Stimulated activated CD4-positive, alpha-beta T cell treated with anti-CD3 and anti-CD28 coated beads, Interleukin-12 subunit alpha, Interleukin-12 subunit beta, amount 100 ng/mL, for 24 hours (primary cell): ENCODE results near the gene UCK2.

ENCODE experiments used
- DNase-seq, 2 experiments: peaks; one replicate each; pipeline ENCODE4 v3.0.0-alpha.2; 2020; ENCODE audit warnings: low read depth in 2 of 2

The UCK2 gene

GRCh38 chr1:165879946-165880345 lies 52.5 kb downstream of the UCK2 start:
- no peak for DNase-seq

GRCh38 chr1:165880993-165881392 lies 53.6 kb downstream of the UCK2 start:
- DNase-seq: no peak

DNA sequence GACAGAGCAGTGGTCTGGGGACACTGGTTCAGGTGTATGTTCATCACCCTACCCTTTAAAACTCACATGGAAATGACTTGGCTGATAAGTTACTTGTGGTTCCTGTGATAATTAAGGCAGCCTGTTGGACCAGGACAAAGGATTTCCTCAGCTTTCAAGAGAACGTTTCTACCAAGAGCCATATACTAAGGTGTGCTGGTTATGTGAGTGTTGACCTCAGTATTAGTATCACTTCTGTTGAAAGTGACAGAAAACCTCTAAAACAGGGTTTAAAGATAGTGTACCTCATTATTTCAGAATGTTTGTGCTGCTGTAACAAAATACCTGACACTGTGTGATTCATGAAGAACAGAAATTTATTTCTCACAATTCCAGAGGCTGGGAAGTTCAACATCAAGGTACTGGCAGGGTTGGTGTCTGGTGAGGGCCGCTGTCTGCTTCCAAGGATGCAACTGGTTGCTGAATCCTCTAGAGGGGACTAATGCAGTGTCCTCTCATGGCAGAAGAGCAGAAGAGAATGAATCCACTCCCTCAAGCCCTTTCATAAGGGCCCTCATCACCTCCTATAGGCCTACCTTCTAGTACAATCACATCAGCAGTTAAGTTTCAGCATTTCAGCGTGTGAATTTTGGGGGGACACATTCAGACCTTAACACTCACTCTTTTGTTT lies 54.9 kb downstream of the UCK2 start:
- no peak for DNase-seq

DNA sequence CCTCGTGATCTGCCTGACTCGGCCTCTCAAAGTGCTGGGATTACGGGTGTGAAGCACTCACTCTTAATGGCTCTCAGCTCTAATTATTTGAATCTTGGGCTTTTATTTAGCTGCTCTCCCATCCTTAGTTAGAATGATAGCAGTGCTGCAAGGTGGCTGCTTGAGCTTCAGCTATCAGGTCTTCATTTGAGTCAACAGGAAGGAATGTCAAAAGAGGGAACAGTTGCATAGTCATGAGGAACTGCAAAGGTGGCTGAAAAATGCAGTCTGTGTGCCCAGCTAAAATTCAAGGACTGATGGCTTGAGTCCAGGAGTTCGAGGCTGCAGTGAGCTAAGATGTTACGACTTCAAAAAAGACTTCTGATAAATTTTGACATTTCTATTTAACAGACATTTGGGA lies 55.6 kb downstream of the UCK2 start:
- DNase-seq: no peak

DNA sequence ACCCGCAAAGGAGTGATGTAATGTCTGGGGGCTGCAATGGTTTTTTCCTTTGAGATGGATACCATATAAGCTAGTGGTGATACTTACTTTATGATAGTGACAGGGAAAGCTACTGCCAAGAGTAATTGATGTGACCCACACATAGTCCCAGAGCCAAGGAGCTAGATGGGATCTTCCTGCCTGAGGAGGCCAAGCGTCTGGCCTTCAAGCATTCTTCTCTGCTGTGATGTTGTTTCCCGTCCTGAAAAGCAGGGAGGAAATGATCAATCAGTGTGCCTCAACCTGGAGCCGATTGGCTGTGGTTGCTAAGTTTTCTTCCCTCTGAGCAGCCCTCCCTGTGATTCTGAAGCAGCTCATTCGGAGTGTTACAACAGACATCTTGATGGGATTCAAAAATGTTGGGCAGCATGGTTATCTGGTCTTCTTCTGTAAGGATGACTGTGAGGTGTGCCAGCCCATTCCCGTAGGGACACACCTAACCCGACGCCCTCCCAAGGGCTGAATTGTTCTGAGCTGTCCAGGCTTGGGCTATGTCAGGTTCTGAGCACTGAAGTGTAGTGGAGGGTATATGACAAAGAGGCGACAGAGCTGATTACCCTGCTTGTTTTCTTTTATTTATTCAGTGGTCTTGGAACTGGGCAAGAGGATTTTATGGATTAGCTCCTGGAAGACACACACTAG lies 56.7 kb downstream of the UCK2 start:
- no peak for DNase-seq

- DNase-seq: no peak
Measured at GRCh38 chr1:165884690-165885304, 57.4 kb downstream of the UCK2 start.

DNA sequence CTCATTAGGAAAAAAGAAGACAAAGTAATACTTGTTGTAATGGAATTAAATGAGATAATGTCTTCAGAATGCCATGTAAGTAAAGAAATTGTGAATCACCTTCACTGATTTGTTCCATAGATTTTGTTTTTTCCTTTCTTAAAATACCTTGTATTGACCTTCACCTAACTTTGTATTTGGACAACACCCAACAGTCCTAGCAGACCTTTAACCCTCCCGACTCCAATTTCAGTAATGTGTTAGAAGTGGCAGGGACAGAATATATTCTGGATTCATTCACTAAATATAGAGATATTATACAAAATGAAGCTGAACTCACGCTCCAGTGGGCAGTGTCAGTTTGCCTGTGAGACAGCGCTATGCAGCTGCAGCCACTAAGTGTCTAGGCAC lies 57.9 kb downstream of the UCK2 start:
- DNase-seq: no peak

DNA sequence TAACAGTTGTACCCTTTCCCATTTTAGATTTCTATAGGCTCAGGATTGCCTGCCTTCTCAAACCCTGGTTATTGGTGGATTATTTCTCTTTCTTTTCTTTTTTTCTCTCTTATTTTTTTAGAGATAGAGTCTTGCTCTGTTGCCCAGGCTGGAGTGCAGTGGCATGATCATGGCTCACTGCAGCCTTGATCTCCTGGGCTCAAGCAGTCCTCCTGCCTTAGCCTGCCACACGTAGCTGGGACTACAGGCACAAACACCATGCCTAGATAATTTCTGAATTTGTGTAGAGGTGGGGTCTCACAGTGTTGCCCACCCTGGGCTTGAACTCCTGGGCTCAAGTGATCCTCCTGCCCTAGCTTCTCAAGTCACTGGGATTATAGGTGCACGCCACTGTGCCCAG lies 58.8 kb downstream of the UCK2 start:
- no peak for DNase-seq

- no peak for DNase-seq
Measured at GRCh38 chr1:165886983-165887382, 59.6 kb downstream of the UCK2 start.

GRCh38 chr1:165887877-165888551 lies 60.6 kb downstream of the UCK2 start:
- DNase-seq: no peak

GRCh38 chr1:165888552-165888920 lies 61.1 kb downstream of the UCK2 start:
- no peak for DNase-seq

DNA sequence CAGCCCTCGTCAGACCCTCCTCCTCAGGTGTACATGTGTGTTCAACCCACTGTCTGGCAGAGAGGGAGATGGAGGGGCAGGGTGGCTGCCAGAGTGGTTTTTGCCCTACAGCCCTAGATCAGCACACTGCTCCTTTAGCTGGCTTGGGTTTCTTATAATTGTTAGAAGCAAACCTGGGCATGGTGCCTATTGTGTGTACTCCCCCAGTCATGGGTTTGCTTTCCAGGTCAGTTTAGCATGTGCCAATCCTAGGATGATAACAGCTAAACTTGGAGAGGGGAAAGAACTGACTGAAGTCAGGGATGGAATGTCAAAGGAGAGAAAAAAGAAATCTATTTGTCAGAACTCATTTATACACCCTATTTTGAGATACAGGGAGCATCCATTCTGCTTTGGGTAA lies 63.3 kb downstream of the UCK2 start:
- no peak for DNase-seq

GRCh38 chr1:165891111-165891860 lies 63.9 kb downstream of the UCK2 start:
- no peak for DNase-seq

GRCh38 chr1:165892935-165893334 lies 65.5 kb downstream of the UCK2 start:
- no peak for DNase-seq

GRCh38 chr1:165893507-165893906 lies 66.1 kb downstream of the UCK2 start:
- no peak for DNase-seq

- no peak for DNase-seq
Measured at GRCh38 chr1:165894591-165894990, 67.2 kb downstream of the UCK2 start.

DNA sequence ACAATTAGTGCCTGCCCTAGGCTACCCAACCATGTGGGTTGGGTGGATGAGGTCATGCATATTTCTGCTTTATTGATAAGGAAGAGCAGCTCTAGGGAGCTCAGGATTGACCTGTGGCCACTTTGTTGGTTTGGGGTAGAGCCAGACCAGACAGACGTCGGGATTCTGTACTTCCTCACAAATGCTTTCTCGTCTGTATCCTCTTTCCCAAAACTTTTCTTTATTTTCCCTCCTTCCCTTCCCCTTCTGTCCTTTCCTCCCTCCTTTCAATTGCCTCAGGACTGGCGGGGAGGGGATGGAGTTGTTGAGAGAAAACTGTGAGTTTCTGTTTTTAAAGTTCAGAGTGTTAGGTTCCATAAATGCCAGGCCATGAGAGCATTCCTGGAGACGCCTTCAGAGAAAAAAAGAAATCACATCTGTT lies 68.0 kb downstream of the UCK2 start:
- DNase-seq: no peak

DNA sequence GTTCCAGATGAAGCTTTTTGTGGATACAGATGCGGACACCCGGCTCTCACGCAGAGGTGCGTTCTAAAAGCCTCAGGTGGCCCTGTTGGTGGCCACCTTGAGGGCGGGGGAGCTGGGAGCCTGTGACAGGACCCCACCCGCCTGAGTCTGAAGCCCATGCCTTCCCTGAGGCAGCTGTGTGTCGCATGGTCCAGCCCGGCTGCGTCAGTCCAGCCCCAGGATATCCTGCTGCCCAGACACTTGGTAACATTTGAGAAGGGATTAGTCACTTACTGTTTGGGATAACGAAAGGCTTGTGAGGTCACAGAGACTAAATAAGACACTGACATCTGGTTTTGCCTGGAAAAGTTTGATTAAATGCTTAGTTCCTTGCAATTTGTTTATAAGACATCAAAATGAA lies 68.9 kb downstream of the UCK2 start:
- DNase-seq: no peak

DNA sequence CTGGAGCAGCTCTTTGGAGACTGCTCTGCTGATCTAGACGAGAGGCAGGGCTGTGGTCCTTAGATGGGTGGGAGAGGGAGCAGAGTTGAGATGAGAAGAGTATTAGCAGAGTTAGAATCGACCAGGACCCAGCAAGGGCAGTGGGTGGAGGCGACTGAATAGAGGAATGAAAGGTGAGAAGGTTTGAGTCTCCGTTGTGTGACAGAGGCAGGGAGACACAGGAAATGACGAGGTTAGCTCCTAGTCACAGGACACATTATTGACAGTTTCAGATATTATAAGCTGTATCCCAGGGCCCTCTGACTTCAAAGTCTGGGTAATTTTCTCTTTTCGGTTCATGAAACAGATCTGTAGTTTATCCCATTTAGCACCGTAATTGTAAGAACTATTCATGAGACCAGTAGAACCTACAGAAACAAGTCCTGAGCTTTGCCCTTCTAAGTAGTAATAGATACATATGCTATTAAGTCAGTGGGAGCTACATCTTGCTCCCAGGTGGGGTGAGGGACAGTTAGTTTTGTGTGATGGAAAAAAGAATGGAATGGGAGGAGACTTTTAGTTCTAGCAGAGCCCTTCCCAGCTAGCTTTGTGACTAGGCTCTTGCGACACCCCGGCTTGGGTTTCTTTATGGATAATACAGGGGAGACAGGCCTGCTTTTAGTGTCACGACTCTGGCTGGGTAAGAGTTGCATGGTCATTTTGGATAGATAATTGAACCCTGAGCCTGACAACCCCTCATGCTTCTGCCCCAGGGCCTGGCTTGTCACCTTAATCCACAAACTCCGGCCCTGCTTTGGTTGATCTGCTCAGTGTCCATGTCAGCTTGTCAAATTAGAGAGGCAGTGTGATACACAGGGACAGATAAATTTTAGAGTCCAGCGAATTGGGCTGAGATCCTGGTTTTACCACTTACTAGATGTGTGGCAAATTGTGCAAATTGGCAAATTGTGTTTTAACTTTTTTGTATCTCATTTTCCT lies 70.2 kb downstream of the UCK2 start:
- no peak for DNase-seq

DNA sequence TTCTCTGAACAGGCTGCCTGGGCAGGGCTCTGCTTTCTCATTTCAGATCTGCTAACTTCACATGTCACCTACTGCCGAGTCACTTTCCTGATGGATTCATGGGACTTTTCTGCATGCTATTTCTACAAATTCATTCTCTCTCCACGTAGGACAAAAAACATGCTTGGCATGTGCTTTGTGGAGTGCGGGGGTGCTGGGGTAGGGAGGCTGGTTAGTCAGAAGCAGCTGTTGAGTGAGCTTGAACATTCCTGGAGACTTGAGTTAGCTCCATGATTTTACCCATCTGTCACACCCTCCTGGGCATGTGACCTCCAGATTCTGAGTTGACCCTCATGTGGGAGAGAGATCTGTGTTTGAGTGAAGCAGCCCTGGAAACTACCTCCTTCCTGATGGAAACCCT lies 71.4 kb downstream of the UCK2 start:
- DNase-seq: no peak

DNA sequence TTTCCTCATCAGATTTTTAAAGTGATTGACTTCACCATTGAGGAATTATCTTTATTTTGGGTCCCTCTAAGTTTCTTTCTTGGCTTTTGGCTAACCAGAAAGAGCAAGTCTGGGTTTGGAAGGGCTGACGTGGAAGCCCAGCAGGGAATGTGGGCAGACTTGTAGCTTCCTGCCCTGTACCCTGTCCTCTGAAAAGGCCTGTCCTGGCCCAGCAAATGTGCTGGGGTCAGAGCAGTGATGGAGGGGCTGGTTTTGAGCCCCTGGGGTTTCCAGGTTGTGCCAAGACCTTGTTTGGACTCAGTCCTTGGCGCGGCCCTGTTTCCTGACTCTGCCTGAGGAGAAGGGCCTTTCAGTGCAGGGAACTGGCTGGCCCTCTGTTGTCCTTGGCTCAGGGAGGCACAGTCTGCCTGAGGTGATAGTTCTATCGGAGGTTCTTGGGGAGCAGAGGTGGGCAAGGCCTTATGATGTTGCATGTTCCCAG lies 72.1 kb downstream of the UCK2 start:
- no peak for DNase-seq
